Mammary epithelial cell (primary cell): ENCODE results near the gene MYO7A.

Source experiments
- EZH2 ChIP-seq: IDR thresholded peaks from 2 replicates; pipeline ENCODE4 v1.6.1; 2012; ENCODE audit warnings: low read length, inconsistent platforms, borderline replicate concordance
- TF ChIP-seq, protein P1 (sequence below), 2 donors: IDR thresholded peaks in 1 of 2; conservative IDR thresholded peaks in 1 of 2; 2 replicates each; pipeline ENCODE4 v1.5.1; 2011 to 2012; ENCODE audit warnings: inconsistent platforms in 2 of 2, low read length in 2 of 2, mild to moderate bottlenecking in 2 of 2, control low read depth in 1 of 2, low read depth in 1 of 2; ENCODE audit not compliant: insufficient read depth in 1 of 2; ENCODE audit errors: extremely low read depth in 1 of 2

DNA sequence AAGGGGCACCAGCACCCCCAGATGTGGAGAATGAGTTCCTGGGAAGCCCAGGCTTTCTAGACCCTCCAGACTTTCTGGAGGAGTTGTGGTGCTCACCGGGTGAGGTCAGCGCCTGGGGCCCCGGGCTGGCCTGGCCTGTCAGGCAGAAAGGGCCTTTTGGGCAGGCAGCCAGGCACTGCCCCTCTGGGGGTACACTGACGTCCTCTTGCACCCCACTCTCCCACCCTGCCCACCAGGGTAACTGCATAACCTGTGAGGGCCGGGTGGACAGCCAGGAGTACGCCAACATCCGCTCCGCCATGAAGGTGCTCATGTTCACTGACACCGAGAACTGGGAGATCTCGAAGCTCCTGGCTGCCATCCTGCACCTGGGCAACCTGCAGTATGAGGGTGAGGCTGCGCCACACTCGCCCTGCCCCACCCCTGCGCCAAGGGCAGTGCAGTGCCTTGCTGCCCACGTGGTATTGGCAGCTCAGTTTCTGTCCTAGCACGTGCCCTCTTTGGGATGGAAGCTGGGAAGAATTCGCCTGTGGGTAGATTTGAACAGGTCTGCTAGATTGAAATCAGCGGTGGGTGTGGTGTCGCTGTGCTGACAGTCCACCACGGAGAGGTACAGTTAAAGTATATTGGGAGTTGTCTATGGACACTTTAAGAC is 30.1 kb downstream of the MYO7A start:
- TF ChIP-seq, protein P1, sequence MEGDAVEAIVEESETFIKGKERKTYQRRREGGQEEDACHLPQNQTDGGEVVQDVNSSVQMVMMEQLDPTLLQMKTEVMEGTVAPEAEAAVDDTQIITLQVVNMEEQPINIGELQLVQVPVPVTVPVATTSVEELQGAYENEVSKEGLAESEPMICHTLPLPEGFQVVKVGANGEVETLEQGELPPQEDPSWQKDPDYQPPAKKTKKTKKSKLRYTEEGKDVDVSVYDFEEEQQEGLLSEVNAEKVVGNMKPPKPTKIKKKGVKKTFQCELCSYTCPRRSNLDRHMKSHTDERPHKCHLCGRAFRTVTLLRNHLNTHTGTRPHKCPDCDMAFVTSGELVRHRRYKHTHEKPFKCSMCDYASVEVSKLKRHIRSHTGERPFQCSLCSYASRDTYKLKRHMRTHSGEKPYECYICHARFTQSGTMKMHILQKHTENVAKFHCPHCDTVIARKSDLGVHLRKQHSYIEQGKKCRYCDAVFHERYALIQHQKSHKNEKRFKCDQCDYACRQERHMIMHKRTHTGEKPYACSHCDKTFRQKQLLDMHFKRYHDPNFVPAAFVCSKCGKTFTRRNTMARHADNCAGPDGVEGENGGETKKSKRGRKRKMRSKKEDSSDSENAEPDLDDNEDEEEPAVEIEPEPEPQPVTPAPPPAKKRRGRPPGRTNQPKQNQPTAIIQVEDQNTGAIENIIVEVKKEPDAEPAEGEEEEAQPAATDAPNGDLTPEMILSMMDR (conservative IDR thresholded peaks at IDR 0.05 in 1 of 2, IDR thresholded peaks at IDR 0.05 in 1 of 2; ENCODE audit: extremely low read depth in 1 of 2, insufficient read depth in 1 of 2, low read depth in 1 of 2, low read length in 2 of 2) = no peak
- no peak for TF ChIP-seq EZH2
